SU-DHL-6 (cell line): ENCODE measurements around the gene NSUN2.

Experiments used
- H2AFZ ChIP-seq: fragments of 200-600 bp; sonication (generic); 2 replicates; pipeline ENCODE4 v1.6.1; 2014; ENCODE audit warnings: low read depth, mild to moderate bottlenecking, moderate library complexity, mixed read lengths, antibody characterized with exemption, low read length; ENCODE audit not compliant: severe bottlenecking
- H3F3A ChIP-seq: fragments of 200-600 bp; shearing (Covaris generic); 2 replicates; pipeline ENCODE4 v1.6.0; 2016; ENCODE audit warnings: antibody characterized with exemption, mild to moderate bottlenecking; ENCODE audit not compliant: insufficient read depth
- H3K27ac ChIP-seq: fragments of 200-600 bp; sonication (generic); 2 replicates; pipeline ENCODE4 v1.5.1; 2016; ENCODE audit warnings: low read depth, mild to moderate bottlenecking, low read length, moderate library complexity, mixed read lengths
- H3K27me3 ChIP-seq: fragments of 200-600 bp; sonication (generic), shearing (Covaris generic); 2 replicates; pipeline ENCODE4 v1.6.0; 2014; ENCODE audit warnings: mild to moderate bottlenecking, low read length
- H3K36me3 ChIP-seq: fragments of 200-600 bp; sonication (generic); 2 replicates; pipeline ENCODE4 v1.6.1; 2014; ENCODE audit warnings: mild to moderate bottlenecking, low read length, mixed read lengths
- H3K4me2 ChIP-seq: fragments of 300-600, 200-600 bp; shearing (Covaris generic), sonication (generic); 2 replicates; pipeline ENCODE4 v1.6.0; 2014; ENCODE audit warnings: low read length, low read depth, mild to moderate bottlenecking; ENCODE audit not compliant: poor library complexity, severe bottlenecking
- H3K4me3 ChIP-seq: fragments of 200-600 bp; sonication (generic); 2 replicates; pipeline ENCODE4 v1.5.1; 2014; ENCODE audit warnings: antibody characterized with exemption, low read length, mild to moderate bottlenecking, mixed read lengths; ENCODE audit not compliant: insufficient read depth, poor library complexity, severe bottlenecking
- H3K79me2 ChIP-seq: fragments of 200-600 bp; sonication (generic); 2 replicates; pipeline ENCODE4 v1.6.1; 2014; ENCODE audit warnings: mild to moderate bottlenecking, low read length, moderate library complexity; ENCODE audit not compliant: insufficient read depth
- H3K9ac ChIP-seq: fragments of 200-600 bp; sonication (generic); 2 replicates; pipeline ENCODE4 v1.7.0; 2014; ENCODE audit warnings: mild to moderate bottlenecking, low read length
- H3K9me2 ChIP-seq: fragments of 200-600 bp; sonication (generic); replicated peaks from 2 replicates; pipeline ENCODE4 v1.6.1; 2014; ENCODE audit warnings: low read length; ENCODE audit not compliant: insufficient read depth
- H3K9me3 ChIP-seq: fragments of 200-600 bp; sonication (generic); 2 replicates; pipeline ENCODE4 v1.6.1; 2014; ENCODE audit warnings: low read length, mixed read lengths; ENCODE audit not compliant: insufficient read depth
- H4K20me1 ChIP-seq: fragments of 200-600 bp; sonication (generic); 2 replicates; pipeline ENCODE4 v1.6.1; 2014; ENCODE audit warnings: low read depth, mild to moderate bottlenecking, antibody characterized with exemption, low read length, moderate library complexity, mixed read lengths
- EZH2phosphoT487 ChIP-seq: fragments of 200-600 bp; sonication (generic), shearing (Covaris generic); conservative IDR thresholded peaks from 2 replicates; pipeline ENCODE4 v1.6.1; 2018; ENCODE audit warnings: mild to moderate bottlenecking, antibody characterized with exemption, low read length, moderate library complexity, mixed read lengths
- TF ChIP-seq, protein P1 (sequence below): fragments of 200-600 bp; sonication (generic); IDR thresholded peaks from one replicate; pipeline ENCODE4 v1.5.1; 2017; ENCODE audit warnings: antibody characterized with exemption, mild to moderate bottlenecking, low read length, moderate library complexity; ENCODE audit not compliant: insufficient read depth, poor library complexity, severe bottlenecking

The NSUN2 gene

GRCh38 chr5:6606884-6607558, 25.8 kb downstream of the NSUN2 start:
- H4K20me1 ChIP-seq, result no peaks in the 10 kb centered on the region
- no peak overlapping the region for H3K9ac ChIP-seq
- no peak for TF ChIP-seq EZH2phosphoT487
- TF ChIP-seq, protein P1, sequence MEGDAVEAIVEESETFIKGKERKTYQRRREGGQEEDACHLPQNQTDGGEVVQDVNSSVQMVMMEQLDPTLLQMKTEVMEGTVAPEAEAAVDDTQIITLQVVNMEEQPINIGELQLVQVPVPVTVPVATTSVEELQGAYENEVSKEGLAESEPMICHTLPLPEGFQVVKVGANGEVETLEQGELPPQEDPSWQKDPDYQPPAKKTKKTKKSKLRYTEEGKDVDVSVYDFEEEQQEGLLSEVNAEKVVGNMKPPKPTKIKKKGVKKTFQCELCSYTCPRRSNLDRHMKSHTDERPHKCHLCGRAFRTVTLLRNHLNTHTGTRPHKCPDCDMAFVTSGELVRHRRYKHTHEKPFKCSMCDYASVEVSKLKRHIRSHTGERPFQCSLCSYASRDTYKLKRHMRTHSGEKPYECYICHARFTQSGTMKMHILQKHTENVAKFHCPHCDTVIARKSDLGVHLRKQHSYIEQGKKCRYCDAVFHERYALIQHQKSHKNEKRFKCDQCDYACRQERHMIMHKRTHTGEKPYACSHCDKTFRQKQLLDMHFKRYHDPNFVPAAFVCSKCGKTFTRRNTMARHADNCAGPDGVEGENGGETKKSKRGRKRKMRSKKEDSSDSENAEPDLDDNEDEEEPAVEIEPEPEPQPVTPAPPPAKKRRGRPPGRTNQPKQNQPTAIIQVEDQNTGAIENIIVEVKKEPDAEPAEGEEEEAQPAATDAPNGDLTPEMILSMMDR, result no peak

DNA sequence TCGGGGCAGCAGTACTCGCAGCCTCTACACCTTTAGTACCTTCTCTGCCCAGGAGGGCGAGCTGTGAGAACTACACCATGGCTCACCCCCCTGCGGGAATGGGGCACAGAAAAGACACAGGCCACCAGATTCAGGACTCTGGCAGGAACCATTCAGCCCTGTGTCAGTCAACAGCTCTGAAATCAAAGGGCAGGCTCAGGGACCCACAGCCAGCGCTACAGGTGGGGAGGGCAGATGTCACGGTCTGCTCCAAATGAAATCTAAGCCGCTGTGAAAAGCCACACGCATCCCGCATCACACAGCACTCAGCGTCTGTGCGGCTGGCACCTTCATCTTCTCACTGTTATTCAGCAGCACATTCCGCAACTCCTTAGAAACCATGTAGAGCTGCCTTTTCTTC, 27.9 kb downstream of the NSUN2 start:
- H3K9me2 ChIP-seq, result no peaks in the 10 kb centered on the region
- H3K36me3 ChIP-seq, result peaks cover 44% of the 10 kb centered on the region
- no peak overlapping the region for H3K4me3 ChIP-seq
- no peaks in the 10 kb centered on the region for H3K79me2 ChIP-seq
- H3K27me3 ChIP-seq, result no peaks in the 10 kb centered on the region
- H3K27ac ChIP-seq, result no peak overlapping the region
- no peaks in the 10 kb centered on the region for H3F3A ChIP-seq
- H2AFZ ChIP-seq, result no peak overlapping the region
- no peak for TF ChIP-seq EZH2phosphoT487
- TF ChIP-seq, protein P1, result no peak
- H4K20me1 ChIP-seq, result no peaks in the 10 kb centered on the region
- no peaks in the 10 kb centered on the region for H3K9me3 ChIP-seq
- H3K9ac ChIP-seq, result no peak overlapping the region
- no peak overlapping the region for H3K4me2 ChIP-seq

More at GRCh38 chr5:6606884-6607558, 25.8 kb downstream of the NSUN2 start:
- Histone ChIP-seq H3K9me2 (no peaks in the 10 kb centered on the region), H2AFZ (no peak overlapping the region), H3K79me2 (no peaks in the 10 kb centered on the region), H3K36me3 (peaks cover 58% of the 10 kb centered on the region), H3K4me2 (no peak overlapping the region), H3K4me3 (no peak overlapping the region), H3F3A (no peaks in the 10 kb centered on the region), H3K27ac (no peak overlapping the region), H3K9me3 (no peaks in the 10 kb centered on the region), H3K27me3 (no peaks in the 10 kb centered on the region)

DNA sequence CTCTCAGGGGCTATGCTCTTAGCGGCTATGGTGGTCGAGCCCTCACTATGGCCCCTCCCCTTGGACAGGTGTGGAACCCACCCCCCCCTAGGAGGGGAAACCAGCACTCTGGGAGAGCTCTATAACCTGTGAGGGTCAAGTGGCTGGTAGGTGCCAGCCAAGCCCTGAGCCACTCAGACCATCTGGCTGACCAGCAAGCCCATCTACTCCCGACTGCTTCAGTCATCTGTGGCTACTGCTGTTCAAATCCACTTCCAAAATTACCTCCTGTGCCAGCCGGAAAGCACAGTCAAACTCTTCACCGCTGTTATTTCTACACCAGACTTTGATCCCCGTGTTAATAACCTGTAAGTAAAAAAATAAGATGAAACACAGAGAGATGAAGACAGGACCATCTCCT, 28.5 kb downstream of the NSUN2 start:
- Histone ChIP-seq H3K9ac (no peak overlapping the region), H3K4me2 (no peak overlapping the region), H3K9me2 (no peaks in the 10 kb centered on the region), H3K4me3 (no peak overlapping the region), H3K36me3 (peaks cover 44% of the 10 kb centered on the region), H4K20me1 (no peaks in the 10 kb centered on the region), H2AFZ (no peak overlapping the region), H3K27ac (no peak overlapping the region), H3K27me3 (no peaks in the 10 kb centered on the region), H3K79me2 (no peaks in the 10 kb centered on the region), H3K9me3 (no peaks in the 10 kb centered on the region), H3F3A (no peaks in the 10 kb centered on the region)
- TF ChIP-seq EZH2phosphoT487, result no peak
- TF ChIP-seq, protein P1, result no peak
